ENCODE measurements around the gene CCNF.

Gene CCNF

GRCh38 chr16:2457267-2457666 lies 28.0 kb downstream of the CCNF start:
- no peak for DNase-seq (ENCODE audit: low read depth, low spot score)

- DNase-seq (ENCODE audit: low read depth, low spot score): no peak
Observed at GRCh38 chr16:2457946-2458345, 28.7 kb downstream of the CCNF start.

GRCh38 chr16:2458887-2459646 lies 29.8 kb downstream of the CCNF start:
- DNase-seq (ENCODE audit: low read depth, low spot score): peak; percentile 24

- peak; percentile 99 for DNase-seq (ENCODE audit: low read depth, low spot score)
Observed at GRCh38 chr16:2459647-2460390, 30.6 kb downstream of the CCNF start, which contains the start of gene TEDC2. TSS of gene TEDC2 (plus strand) at chr16:2460109. CDS start at chr16:2460145, 36 bp downstream.

- DNase-seq (ENCODE audit: low read depth, low spot score): no peak
Observed at GRCh38 chr16:2460391-2460713, 31.1 kb downstream of the CCNF start.

GRCh38 chr16:2460916-2461315 lies 31.7 kb downstream of the CCNF start:
- DNase-seq (ENCODE audit: low read depth, low spot score): no peak

GRCh38 chr16:2462031-2462866 lies 33.0 kb downstream of the CCNF start:
- DNase-seq (ENCODE audit: low read depth, low spot score): no peak

GRCh38 chr16:2464333-2464732 lies 35.1 kb downstream of the CCNF start:
- DNase-seq (ENCODE audit: low read depth, low spot score): no peak

GRCh38 chr16:2465653-2466415 lies 36.6 kb downstream of the CCNF start:
- DNase-seq (ENCODE audit: low read depth, low spot score): peak; percentile 46

- DNase-seq (ENCODE audit: low read depth, low spot score): peak; percentile 9
Observed at GRCh38 chr16:2466667-2467527, 37.6 kb downstream of the CCNF start.

- peak; percentile 51 for DNase-seq (ENCODE audit: low read depth, low spot score)
Observed at GRCh38 chr16:2467528-2468232, 38.4 kb downstream of the CCNF start.

- DNase-seq (ENCODE audit: low read depth, low spot score): peak; percentile 37
Observed at GRCh38 chr16:2468233-2468724, 39.0 kb downstream of the CCNF start.

GRCh38 chr16:2468725-2469398 lies 39.6 kb downstream of the CCNF start:
- peak; percentile 22 for DNase-seq (ENCODE audit: low read depth, low spot score)

- DNase-seq (ENCODE audit: low read depth, low spot score): no peak
Observed at GRCh38 chr16:2469399-2470233, 40.4 kb downstream of the CCNF start.

GRCh38 chr16:2470234-2470601 lies 41.0 kb downstream of the CCNF start:
- no peak for DNase-seq (ENCODE audit: low read depth, low spot score)

- peak; percentile 23 for DNase-seq (ENCODE audit: low read depth, low spot score)
Observed at GRCh38 chr16:2470603-2471015, 41.4 kb downstream of the CCNF start.

- peak; percentile 23 for DNase-seq (ENCODE audit: low read depth, low spot score)
Observed at GRCh38 chr16:2471016-2471652, 41.9 kb downstream of the CCNF start, which contains the start of gene NTN3. TSS of gene NTN3 (plus strand) at chr16:2471297. CDS start at chr16:2471702, 405 bp downstream.

Data from ELF-1 (cell line).